Thoracic aorta (tissue), 2 donors: ENCODE results near the gene ZNF415. TPM values are rescaled to one million over a fixed set of nuclear protein-coding genes. Genes with fewer than 3 reads are reported as not detected.

ENCODE experiments used
- ATAC-seq: fragments of 150-250 bp; one replicate; pipeline ENCODE4 v1.8.0; 2017; ENCODE audit warnings: low read depth; ENCODE audit not compliant: insufficient number of reproducible peaks, low FRiP score
- DNase-seq: peaks from one replicate; pipeline ENCODE4 v3.0.0-alpha.2; 2020; ENCODE audit warnings: low spot score
- H3K27ac ChIP-seq, 2 donors: fragments of 200-600 bp; sonication (generic); 1 replicate in 1 of 2; 2 replicates in 1 of 2; pipeline ENCODE4 v1.5.1; 2016; ENCODE audit warnings: mild to moderate bottlenecking in 2 of 2, moderate library complexity in 2 of 2
- H3K27me3 ChIP-seq: fragments of 200-600 bp; sonication (generic); replicated peaks from 2 replicates; pipeline ENCODE4 v1.6.0; 2016; ENCODE audit warnings: mild to moderate bottlenecking; ENCODE audit not compliant: insufficient read depth
- H3K36me3 ChIP-seq: fragments of 200-600 bp; sonication (generic); one replicate; pipeline ENCODE4 v1.5.1; 2016
- H3K4me1 ChIP-seq, 2 donors: fragments of 200-600 bp; sonication (generic); 1 replicate in 1 of 2; 2 replicates in 1 of 2; pipeline versions ENCODE4 v1.5.1 to v1.6.0; 2016; ENCODE audit warnings: low read depth in 2 of 2, mild to moderate bottlenecking in 1 of 2; ENCODE audit not compliant: control insufficient read depth in 1 of 2
- H3K4me3 ChIP-seq: fragments of 200-600 bp; sonication (generic); 2 replicates; pipeline ENCODE4 v1.5.1; 2016; ENCODE audit warnings: mild to moderate bottlenecking
- H3K9me3 ChIP-seq: fragments of 200-600 bp; sonication (generic); 2 replicates; pipeline ENCODE4 v1.5.1; 2016
- total RNA-seq, 2 donors: library from RNA; depleted of rRNA; stranded (reverse); fragments of >200 nt; gene quantifications; one replicate each; pipeline versions ENCODE4 v1.1.0 to v1.2.3, GENCODE V29; 2016
- TF ChIP-seq, protein P1 (sequence below): fragments of 200-600 bp; sonication (generic); IDR thresholded peaks from one replicate; pipeline ENCODE4 v1.5.1; 2019; ENCODE audit warnings: antibody characterized with exemption

ZNF415 gene
- total RNA-seq, 2 donors from 2014 or later: 2.3 to 7.1 TPM

- H3K36me3 ChIP-seq: peaks cover 30% of the 10 kb centered on the region
Measured at GRCh38 chr19:53094754-53095575, 37.7 kb downstream of the ZNF415 start.

GRCh38 chr19:53092723-53093122, 40.0 kb downstream of the ZNF415 start:
- Histone ChIP-seq H3K27me3 (no peaks in the 10 kb centered on the region), H3K36me3 (peaks cover 36% of the 10 kb centered on the region), H3K4me1 (no peaks in the 10 kb centered on the region), H3K27ac (no peak overlapping the region), H3K9me3 (no peaks in the 10 kb centered on the region), H3K4me3 (no peak overlapping the region)
- DNase-seq (no peak), ATAC-seq (no peak)
- TF ChIP-seq, protein P1, sequence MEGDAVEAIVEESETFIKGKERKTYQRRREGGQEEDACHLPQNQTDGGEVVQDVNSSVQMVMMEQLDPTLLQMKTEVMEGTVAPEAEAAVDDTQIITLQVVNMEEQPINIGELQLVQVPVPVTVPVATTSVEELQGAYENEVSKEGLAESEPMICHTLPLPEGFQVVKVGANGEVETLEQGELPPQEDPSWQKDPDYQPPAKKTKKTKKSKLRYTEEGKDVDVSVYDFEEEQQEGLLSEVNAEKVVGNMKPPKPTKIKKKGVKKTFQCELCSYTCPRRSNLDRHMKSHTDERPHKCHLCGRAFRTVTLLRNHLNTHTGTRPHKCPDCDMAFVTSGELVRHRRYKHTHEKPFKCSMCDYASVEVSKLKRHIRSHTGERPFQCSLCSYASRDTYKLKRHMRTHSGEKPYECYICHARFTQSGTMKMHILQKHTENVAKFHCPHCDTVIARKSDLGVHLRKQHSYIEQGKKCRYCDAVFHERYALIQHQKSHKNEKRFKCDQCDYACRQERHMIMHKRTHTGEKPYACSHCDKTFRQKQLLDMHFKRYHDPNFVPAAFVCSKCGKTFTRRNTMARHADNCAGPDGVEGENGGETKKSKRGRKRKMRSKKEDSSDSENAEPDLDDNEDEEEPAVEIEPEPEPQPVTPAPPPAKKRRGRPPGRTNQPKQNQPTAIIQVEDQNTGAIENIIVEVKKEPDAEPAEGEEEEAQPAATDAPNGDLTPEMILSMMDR: no peak

More at GRCh38 chr19:53094754-53095575, 37.7 kb downstream of the ZNF415 start:
- no peaks in the 10 kb centered on the region for H3K4me1 ChIP-seq
- H3K9me3 ChIP-seq: no peaks in the 10 kb centered on the region
- H3K27ac ChIP-seq: no peak overlapping the region
- ATAC-seq (no peak), DNase-seq (no peak)
- TF ChIP-seq, protein P1: no peak
- no peaks in the 10 kb centered on the region for H3K27me3 ChIP-seq
- no peak overlapping the region for H3K4me3 ChIP-seq

- Histone ChIP-seq H3K27me3 (no peaks in the 10 kb centered on the region), H3K27ac (no peak overlapping the region), H3K4me3 (no peak overlapping the region), H3K36me3 (peaks cover 40% of the 10 kb centered on the region), H3K4me1 (no peaks in the 10 kb centered on the region), H3K9me3 (no peaks in the 10 kb centered on the region)
- TF ChIP-seq, protein P1: no peak
- ATAC-seq (no peak), DNase-seq (no peak)
Measured at GRCh38 chr19:53091413-53092254, 41.1 kb downstream of the ZNF415 start.

DNA sequence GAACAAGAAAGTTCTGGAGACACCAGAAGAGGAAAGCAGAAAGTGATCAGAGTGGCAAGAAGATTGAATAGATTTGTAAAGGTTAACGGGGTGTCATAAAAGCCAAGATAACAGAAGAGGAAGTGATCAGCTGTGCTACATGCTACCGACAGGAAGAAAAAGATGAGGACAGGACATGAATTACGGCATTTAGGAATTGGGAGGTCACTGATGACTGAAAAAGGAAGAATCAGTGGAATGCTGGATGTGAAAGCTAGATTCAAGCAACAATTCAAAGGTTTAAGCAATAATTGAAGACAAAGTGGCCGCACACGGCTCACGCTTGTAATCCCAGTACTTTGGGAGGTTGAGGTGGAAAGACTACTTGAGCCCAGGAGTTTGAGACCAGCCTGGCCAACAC, 44.6 kb downstream of the ZNF415 start:
- H3K36me3 ChIP-seq: peaks cover 71% of the 10 kb centered on the region
- no peaks in the 10 kb centered on the region for H3K4me1 ChIP-seq
- no peaks in the 10 kb centered on the region for H3K27me3 ChIP-seq
- ATAC-seq (no peak), DNase-seq (no peak)
- no peak overlapping the region for H3K4me3 ChIP-seq
- TF ChIP-seq, protein P1: no peak
- no peak overlapping the region for H3K27ac ChIP-seq
- no peaks in the 10 kb centered on the region for H3K9me3 ChIP-seq

DNA sequence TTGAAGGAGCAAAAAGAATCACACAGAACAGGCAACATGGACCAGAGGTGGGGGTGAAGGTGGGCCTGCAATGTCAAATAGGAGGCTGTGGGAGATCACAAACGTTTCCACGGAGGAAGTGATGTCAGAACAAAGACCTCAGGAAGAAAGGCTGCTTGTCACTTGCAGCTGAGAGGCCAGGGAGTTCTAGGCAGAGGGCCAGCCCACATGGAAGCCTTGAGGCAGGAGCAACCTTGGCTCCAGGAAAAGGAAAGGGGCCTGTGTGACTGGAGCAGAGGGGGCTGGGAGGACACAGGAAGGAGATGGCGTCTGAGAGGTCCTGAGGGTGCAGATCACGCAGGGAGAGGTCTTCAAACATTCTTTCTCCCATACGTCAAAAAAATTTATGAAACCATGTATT, 45.8 kb downstream of the ZNF415 start:
- H3K9me3 ChIP-seq: no peaks in the 10 kb centered on the region
- no peak overlapping the region for H3K4me3 ChIP-seq
- H3K27ac ChIP-seq: no peak overlapping the region
- TF ChIP-seq, protein P1: no peak
- H3K4me1 ChIP-seq: no peaks in the 10 kb centered on the region
- H3K27me3 ChIP-seq: no peaks in the 10 kb centered on the region
- ATAC-seq (no peak), DNase-seq (no peak)
- H3K36me3 ChIP-seq: peaks cover 79% of the 10 kb centered on the region
